Retina (tissue), 1 donor: ENCODE results near the gene MPV17.

Source experiments
- DNase-seq: peaks from one replicate; pipeline ENCODE4 v3.0.0-alpha.2; 2016

MPV17 gene

GRCh38 chr2:27263287-27264252, 59.3 kb downstream of the MPV17 start:
- peak; percentile 56 for DNase-seq

GRCh38 chr2:27262379-27263286, 60.3 kb downstream of the MPV17 start, which contains the start of gene SLC30A3:
TSS of gene SLC30A3 (minus strand) at chr2:27263047. CDS start at chr2:27262906, 141 bp downstream.
- DNase-seq = peak; percentile 75

GRCh38 chr2:27261926-27262298, 61.0 kb downstream of the MPV17 start:
- DNase-seq = no peak

GRCh38 chr2:27261241-27261925, 61.5 kb downstream of the MPV17 start:
- peak; percentile 23 for DNase-seq
